ENCODE measurements around the gene EFHC1. TPM values are rescaled to one million over a fixed set of nuclear protein-coding genes. Genes with fewer than 3 reads are reported as not detected.

Gene EFHC1
- total and polyA plus RNA-seq, 7 donors = 1.8 to 38.5 (median 15.9) TPM

DNA sequence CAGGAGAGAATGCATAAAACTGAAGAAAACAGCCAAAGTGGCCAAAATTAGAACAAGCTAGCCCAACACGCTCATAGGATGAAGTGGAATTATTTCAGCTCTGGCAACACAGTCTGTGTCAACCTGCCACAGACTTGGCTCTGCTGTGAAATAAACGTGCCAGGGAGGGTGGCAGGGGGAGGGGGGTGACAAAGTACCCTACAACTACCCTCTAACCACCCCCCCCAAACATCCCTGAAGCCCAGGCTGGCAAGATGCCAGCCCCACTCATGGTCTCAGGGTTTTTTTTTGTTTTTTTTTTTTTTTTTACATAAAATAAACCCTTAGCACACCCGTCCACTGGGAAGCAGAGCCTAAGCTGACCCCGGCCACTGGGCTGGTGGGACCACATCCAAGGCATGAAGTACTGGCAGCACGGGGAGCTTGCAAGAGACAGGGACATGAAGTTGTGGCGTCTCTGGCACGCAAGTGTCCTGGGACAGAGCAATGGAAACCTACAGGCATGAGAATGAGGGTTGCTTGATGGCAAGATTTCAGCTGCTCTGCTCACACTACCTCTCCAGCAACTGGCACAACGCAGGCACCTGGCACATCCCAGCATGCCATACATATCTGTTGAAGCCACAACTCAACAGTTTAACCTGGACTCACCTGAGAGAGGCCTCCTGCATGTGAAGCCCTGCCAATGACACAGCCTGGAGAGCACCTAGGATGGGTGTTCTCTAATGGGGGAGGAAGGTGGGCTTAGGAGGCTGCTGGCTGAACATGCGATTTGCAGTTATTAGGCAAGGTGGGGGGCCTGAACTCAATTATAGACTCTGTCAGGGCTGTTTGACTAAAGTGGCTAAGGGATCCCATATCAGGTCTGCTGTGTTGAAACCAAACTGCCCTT is 80.3 kb downstream of the EFHC1 start:
- Histone ChIP-seq H3K4me1 (peaks cover 0 to 60% (median 41%) of the 10 kb centered on the region in 4 donors), H3K27me3 (no peaks in the 10 kb centered on the region), H3K27ac (peak overlapping the region in 1 of 4 donors; percentile 45), H3K4me3 (no peak overlapping the region), H3K9me3 (no peaks in the 10 kb centered on the region), H3K36me3 (peaks cover 0 to 16% (median 8%) of the 10 kb centered on the region in 4 donors)
- intact Hi-C loops (cut with DNase I) = loop anchor here (5.0 kb wide), 1 partner anchor 97 kb away; no protein-coding TSS in a partner anchor
- TF ChIP-seq POLR2AphosphoS5 (IDR thresholded peaks at IDR 0.05) = no peak
- TF ChIP-seq, protein P1, sequence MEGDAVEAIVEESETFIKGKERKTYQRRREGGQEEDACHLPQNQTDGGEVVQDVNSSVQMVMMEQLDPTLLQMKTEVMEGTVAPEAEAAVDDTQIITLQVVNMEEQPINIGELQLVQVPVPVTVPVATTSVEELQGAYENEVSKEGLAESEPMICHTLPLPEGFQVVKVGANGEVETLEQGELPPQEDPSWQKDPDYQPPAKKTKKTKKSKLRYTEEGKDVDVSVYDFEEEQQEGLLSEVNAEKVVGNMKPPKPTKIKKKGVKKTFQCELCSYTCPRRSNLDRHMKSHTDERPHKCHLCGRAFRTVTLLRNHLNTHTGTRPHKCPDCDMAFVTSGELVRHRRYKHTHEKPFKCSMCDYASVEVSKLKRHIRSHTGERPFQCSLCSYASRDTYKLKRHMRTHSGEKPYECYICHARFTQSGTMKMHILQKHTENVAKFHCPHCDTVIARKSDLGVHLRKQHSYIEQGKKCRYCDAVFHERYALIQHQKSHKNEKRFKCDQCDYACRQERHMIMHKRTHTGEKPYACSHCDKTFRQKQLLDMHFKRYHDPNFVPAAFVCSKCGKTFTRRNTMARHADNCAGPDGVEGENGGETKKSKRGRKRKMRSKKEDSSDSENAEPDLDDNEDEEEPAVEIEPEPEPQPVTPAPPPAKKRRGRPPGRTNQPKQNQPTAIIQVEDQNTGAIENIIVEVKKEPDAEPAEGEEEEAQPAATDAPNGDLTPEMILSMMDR (IDR thresholded peaks at IDR 0.05) = no peak
- TF ChIP-seq POLR2A (IDR thresholded peaks at IDR 0.05) = no peak
- no peak for TF ChIP-seq EP300 (IDR thresholded peaks at IDR 0.05)
- DNase-seq = no peak
- 85 to 86% methylated on average over 9 of the region's 9 CpGs for WGBS, 2 donors

DNA sequence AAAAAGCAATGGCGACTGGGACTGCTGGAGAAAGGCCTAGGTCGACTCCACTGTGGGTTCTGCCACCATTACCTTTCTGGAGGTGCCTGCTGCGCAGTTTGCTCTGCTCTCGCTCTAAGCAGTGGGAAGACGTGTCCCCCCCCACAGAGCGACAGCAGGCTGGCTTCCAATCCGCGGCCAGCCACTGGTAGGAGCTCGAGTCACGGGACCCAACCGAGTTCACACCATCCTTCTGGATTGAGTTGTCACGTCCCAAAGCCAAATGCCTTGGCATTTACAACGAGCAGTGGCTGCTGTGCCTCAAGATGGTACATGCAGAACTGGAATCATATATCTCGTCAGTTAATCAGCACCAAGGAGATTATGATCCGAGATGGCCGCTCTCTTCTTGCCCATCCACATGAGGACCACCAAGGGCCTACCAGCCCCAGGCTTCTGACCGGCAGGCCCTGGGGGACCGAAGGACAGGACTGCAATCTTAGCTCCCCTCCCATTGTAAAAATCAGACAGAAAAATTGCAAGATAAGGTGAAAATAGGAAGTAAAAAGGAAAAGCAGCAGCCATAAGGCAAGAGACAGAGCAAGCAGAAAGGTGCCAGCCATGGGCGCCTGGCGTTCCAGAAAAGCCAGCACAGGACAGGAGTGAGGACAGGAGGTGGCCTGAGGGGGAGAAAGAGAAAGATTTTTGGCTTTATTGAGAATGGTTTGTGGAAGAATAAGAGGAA is 82.3 kb downstream of the EFHC1 start:
- TF ChIP-seq EP300 (IDR thresholded peaks at IDR 0.05) (no peak), POLR2AphosphoS5 (IDR thresholded peaks at IDR 0.05) (no peak), POLR2A (IDR thresholded peaks at IDR 0.05) (no peak)
- TF ChIP-seq, protein P1 (IDR thresholded peaks at IDR 0.05) = no peak
- intact Hi-C loops (cut with DNase I) = loop anchor here (5.0 kb wide), 1 partner anchor 95 kb away; no protein-coding TSS in a partner anchor
- WGBS, 2 donors = 87 to 89% methylated on average over 20 of the region's 20 CpGs
- Histone ChIP-seq H3K27ac (peak overlapping the region in 1 of 4 donors; percentile 68), H3K27me3 (no peaks in the 10 kb centered on the region), H3K9me3 (no peaks in the 10 kb centered on the region), H3K36me3 (peaks cover 0 to 30% (median 13%) of the 10 kb centered on the region in 4 donors), H3K4me1 (peaks cover 0 to 70% (median 50%) of the 10 kb centered on the region in 4 donors), H3K4me3 (no peak overlapping the region)
- no peak for DNase-seq

DNA sequence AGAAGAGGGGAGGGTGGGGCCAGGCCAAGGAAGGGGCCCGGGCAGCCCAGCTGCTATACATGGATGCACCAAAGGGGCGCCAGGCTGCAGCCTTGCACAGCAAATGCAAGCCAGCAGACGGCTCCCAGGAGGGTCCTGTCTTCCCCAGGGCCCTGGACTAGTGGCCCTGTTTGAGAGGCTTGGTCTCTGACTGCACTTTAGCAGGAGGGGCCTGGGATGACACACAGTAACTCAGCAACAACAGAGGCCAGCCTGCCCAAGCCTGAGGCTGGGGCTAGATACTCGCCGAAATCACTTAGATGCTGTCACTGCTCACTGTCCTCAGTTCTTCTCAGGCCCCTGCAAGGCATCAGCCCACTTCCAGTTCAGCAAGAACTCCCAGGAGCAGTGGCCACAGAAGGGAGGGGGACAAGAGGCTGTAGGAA is 83.2 kb downstream of the EFHC1 start:
- Histone ChIP-seq H3K27ac (peak overlapping the region; percentile 56 to 72 (median 68)), H3K4me3 (no peak overlapping the region), H3K9me3 (no peaks in the 10 kb centered on the region), H3K36me3 (peaks cover 0 to 39% (median 17%) of the 10 kb centered on the region in 4 donors), H3K4me1 (peaks cover 0 to 65% (median 42%) of the 10 kb centered on the region in 4 donors), H3K27me3 (no peaks in the 10 kb centered on the region)
- TF ChIP-seq, protein P1 (IDR thresholded peaks at IDR 0.05) = no peak
- TF ChIP-seq POLR2AphosphoS5 (IDR thresholded peaks at IDR 0.05) (no peak), EP300 (IDR thresholded peaks at IDR 0.05) (no peak), POLR2A (IDR thresholded peaks at IDR 0.05) (no peak)
- no peak for DNase-seq
- WGBS, 2 donors = 38 to 71% methylated on average over 5 of the region's 5 CpGs
- intact Hi-C loops (cut with DNase I) = loop anchor here (5.0 kb wide), 1 partner anchor 94 kb away; no protein-coding TSS in a partner anchor

DNA sequence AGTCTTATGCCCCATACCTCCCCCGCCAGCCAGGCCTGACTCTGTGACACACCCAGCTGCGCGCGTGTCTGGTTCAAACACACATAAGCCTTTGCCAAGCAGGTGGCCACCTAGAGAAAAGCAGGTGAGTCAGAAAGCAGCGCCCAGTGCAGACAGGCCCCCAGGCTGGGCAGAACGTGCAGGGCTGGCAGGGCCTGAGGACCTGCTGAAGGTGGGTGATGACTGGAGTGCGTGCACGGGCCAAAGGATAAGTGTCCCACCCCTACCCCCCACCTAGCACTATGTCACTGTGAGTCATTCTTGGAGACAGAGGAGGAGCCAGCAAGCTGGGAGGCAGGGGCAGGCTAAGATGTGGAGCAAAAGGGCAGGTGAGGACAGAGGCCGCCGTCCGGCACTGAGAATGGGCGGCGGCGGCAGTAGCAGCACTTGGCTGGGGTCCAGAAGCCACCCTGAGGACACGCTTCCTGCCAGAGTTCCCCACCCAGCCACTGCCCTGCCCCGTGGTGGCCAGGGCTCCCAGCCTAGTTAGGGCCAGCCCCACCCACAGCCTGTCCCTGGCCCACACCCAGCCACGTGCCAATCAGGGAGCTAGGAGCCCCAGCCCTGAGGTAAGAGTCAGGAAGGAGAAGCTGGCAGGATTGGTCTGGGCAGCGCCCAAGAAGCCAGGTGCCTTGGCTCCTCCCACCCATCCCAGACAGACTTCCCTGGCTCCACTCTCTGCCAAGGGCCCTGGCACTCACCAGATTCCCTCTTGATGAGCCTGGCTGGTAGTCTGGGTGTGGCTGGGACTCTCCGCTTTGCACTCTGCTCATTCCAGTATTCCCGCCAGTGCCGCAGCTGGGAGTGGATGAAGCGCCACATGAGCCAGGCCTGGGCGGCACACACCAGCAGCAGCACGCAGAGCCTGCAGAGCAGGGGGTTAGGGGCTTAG is 84.0 kb downstream of the EFHC1 start:
- Histone ChIP-seq H3K36me3 (peaks cover 3 to 47% (median 23%) of the 10 kb centered on the region in 4 donors), H3K27ac (peak overlapping the region; percentile 56 to 72 (median 68)), H3K4me3 (no peak overlapping the region), H3K27me3 (no peaks in the 10 kb centered on the region), H3K9me3 (no peaks in the 10 kb centered on the region), H3K4me1 (peaks cover 0 to 57% (median 36%) of the 10 kb centered on the region in 4 donors)
- peak; percentile 83 for DNase-seq
- 16 to 58% methylated on average over 24 of the region's 24 CpGs for WGBS, 2 donors
- TF ChIP-seq POLR2AphosphoS5 (IDR thresholded peaks at IDR 0.05) (peak in 3 of 4 donors; percentile 15 to 40 (median 23)), POLR2A (IDR thresholded peaks at IDR 0.05) (no peak), EP300 (IDR thresholded peaks at IDR 0.05) (no peak)
- TF ChIP-seq, protein P1 (IDR thresholded peaks at IDR 0.05) = no peak
- intact Hi-C loops (cut with DNase I) = loop anchor here (5.0 kb wide), 1 partner anchor 93 kb away; no protein-coding TSS in a partner anchor
